GM19468 (cell line): ENCODE data around the gene DNAJB6.

Experiments used
- ATAC-seq: cut with Tn5 transposase; IDR thresholded peaks from one replicate; pipeline ENCODE4 v1.9.1; 2021; ENCODE audit warnings: mild to moderate bottlenecking, moderate library complexity, moderate number of reproducible peaks; ENCODE audit not compliant: unreplicated experiment; ENCODE audit errors: extremely low read depth

Gene DNAJB6

DNA sequence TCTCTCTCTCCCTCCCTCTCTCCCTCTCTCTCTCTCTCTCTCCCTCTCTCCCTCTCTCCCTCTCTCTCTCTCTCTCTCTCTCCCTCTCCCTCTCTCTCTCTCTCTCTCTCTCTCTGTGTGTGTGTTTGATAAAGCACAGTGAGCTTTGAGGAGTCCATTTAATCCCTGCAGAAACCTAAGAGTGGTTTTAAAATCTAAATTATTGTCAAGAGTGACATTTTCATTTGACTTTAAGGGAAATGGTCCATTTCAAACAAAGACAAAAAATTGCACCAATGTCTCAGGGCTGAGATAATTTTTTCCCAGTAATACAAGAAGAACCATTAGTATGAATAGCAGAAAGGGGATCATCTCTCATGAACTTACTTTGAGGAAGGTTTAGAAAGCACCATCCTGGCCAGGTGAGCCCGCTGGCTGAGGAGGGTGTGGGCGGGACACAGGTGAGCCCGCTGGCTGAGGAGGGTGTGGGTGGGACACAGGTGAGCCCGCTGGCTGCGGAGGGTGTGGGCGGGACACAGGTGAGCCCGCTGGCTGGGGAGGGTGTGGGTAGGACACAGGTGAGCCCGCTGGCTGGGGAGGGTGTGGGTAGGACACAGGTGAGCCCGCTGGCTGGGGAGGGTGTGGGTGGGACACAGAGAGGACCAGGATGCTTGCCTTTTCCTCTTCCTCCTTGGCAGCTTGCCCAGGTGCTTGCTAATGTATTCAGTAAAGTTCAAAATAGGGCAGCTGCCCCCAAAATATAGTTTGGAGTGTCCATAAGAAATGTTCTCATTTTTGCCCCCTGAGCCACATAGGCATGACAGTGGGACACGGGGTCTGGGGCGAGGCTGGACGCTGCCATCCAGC is 125.0 kb downstream of the DNAJB6 start:
- no peak for ATAC-seq

DNA sequence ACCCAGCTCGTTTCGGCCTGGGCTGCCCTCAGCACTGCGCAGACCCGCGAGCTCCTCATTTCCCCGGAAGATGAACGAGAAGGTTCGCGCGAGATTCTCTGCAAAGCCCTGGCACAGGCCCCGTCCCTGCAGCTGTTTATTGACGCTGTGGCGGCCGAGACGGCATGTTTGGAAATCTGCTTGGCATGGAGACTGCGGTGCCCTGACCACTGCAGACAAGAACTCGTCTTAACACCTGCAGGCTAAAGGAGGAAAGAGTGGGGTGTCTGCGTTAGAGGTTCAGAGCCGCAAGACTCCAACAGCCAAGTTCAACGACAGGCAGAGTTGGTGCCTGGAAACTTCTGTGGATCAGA is 125.6 kb downstream of the DNAJB6 start:
- no peak for ATAC-seq

DNA sequence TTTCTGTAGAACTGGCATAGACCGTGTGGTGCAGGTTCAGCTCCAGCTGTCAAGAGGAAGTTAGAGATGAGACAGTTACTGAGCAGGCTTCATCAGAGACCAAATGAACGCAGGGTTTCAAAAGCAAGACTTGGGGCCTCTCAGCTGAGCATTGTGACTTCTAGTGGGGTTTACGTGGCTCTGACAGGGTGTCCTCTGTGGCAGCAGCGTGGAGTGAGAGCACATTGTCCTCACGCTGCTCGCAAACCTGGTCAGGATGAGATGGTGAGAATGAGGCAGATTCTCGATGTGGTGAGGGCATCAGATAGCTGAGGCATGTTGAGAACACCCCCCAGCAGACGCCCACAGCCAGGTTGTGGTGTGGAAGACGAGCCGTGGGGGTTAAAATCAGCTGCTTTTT is 126.0 kb downstream of the DNAJB6 start:
- ATAC-seq = no peak

DNA sequence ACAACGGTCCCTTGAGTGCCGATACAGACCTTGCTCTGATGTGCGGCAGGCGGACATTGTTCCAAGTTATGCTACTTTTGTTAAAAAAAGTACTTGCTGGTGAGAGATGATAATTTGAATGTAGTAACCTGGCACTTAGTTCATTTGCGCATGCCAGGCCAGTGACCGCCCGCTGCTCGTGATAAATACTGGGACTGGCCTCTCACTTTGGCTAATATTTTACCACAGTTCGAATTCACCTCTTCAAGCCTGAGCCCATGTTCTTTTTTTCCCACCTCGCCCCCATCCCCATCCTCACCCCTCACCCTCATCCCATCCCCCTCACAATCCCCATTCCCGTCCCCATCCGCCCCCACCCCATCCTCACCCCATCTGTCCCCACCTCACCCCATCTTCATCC is 126.4 kb downstream of the DNAJB6 start:
- ATAC-seq = no peak

DNA sequence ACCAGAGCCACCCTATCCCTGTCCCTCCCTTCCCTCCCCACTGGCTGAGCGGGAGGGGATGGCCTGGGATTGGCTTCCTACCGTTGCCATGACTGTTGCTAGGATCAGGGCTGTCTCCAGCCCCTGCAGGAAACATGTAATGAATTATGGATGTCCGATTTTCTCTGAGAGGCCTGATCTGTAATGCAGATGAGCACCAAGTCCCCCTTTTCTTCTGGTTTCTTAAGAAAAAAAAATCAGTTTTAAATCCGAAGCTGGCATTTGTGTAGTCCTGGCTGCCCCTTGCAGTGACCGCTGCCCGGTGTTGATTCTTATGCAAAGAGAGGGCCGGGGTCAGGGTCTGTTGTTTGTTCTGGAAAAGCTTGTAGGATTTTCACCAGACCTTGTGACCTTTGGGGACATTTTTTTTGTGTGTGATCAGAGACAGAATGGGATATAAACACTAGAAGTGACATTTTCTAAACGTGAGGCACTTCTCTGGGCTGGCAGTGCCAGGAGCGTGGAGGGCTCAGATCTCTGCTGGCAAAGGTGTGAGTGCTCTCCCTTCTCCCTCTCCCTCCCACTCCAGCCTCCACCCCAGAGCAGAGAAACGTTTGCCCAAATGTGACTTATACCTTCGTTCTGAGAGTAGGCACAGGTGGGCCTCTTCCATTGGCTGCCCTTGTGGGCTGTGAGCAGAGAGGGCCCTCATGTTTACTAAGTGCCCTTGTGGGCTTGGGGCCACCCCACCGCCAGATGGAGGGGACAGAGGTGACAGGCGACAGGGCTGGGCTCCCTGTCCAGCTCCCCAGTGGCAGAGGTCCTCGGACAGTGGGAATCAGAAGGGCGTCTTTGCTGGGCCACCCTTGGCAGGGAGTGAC is 127.5 kb downstream of the DNAJB6 start:
- ATAC-seq = no peak

DNA sequence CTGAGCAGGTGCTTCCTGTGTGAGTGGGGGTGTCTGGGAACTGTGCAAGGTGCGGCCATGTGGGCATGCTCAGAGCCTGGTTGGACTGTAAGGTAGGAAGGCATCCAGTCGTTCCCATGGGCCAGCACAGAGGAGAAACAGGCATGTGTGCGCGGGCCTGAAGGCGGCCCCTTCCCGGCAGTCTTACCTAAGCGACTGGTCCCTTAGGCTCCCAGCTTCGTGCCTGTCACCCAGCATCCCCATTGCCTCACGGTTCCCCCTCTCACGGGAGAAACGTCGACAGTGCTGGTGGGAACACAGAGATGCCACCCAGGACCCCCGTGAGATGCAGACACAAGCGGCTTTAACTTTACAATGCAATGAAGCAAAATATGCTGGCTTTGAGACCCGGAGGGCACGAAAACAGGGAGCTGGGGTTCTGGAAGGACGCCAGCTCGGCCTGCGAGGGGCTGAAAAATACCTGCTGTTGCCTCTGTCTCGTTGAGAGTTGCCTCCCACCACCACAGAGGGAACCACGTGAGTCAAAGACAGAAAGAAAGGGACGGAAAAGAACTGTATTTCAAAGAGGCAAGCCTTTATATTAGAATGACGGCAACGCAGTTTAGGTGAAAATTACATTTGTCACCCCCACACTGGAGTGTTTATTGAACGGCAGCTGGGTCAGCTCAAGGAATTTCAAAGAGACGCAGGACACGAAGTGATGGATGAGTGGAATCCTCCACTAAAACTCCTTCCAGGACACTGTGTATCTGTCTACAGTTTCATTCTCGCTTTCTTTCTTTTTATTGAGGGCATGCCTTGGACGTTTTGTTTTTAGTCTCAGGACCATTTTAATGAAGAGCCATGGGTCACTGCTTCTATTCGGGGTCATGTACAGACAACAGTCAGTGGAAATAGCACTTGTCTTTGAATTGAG is 128.4 kb downstream of the DNAJB6 start:
- ATAC-seq = no peak

DNA sequence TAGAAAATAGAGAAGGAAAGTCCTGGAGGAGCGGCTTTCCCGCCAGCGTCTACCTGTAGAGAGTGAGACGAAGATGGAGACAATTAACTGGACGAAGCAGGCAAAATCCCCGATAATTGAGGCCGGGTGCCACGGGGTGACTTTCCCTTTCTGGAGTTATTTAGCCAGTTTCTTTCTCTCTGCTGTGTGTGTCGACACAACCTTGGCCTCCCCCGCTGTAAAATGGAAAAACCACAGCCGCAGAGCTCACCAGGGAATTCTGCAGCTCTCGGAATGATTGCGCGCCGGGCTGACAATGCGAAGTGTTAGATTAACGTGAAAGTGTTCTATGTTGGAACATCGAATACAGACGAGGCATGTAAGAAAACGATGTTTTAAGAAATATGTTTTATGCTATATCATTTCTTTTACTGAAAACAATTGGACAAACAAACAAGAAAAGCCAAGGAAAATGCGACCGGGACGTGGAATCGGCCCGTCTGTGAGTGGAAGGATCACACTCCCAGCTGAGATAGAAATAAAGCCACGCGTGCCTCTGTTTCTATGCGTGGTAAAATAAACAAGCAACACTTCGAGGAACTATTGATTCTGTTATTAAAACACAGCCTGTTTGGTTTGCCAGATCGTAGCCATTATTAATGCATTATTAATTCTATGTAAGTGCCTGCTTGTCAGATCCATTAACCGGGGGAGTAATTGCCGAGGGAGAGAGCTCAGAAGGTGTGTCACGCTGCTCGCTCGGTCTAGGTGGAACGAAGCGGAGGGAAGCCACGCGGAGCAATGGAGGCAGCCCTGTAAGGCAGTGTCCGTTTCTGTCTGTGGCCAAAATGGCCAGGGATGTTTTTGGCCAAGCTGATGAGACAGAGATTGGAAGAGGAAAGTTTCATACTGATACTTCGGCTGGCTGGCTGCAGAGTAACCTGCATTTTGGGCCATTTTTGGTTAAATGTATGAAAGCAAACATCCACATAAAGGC is 129.4 kb downstream of the DNAJB6 start:
- no peak for ATAC-seq

DNA sequence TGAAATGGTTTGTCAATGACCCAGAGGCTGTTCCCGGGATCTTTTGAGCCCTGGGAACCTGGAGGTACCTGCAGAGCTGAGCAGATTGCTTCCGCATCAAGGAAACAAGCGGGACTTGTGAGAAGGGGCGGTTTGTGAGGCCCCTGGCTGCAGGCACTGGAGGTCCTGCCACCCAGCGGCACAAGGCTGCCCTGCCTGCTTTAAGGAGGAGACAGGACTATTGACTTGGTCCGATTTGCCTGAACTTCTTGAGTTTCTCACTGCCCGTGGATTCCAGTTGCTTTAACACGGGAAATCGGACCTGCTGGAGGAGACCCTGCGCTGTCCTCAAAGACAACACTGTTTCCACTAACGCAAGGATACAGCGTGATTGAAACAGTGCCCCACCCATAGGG is 130.1 kb downstream of the DNAJB6 start:
- no peak for ATAC-seq
